H1 (cell line): ENCODE data around the gene ZBTB20. TPM values are rescaled to one million over a fixed set of nuclear protein-coding genes. Genes with fewer than 3 reads are reported as not detected.

Source experiments
- CTCF ChIA-PET: fragments of 300-600 bp; sonication (Branson Sonifier 250); formaldehyde crosslinking; loops from one replicate; lab custom pipeline; 2021; ENCODE audit not compliant: partially characterized antibody; lab: Charles Lee
- POLR2A ChIA-PET: fragments of 300-600 bp; sonication (Branson Sonifier 250); formaldehyde crosslinking; loops from one replicate; lab custom pipeline; 2021; ENCODE audit warnings: inconsistent platforms; ENCODE audit not compliant: partially characterized antibody; lab: Charles Lee
- DNase-seq, 2 experiments: peaks; one replicate each; pipeline versions ENCODE4 v3.0.0 to v3.0.0-alpha.2; 2010 to 2022; ENCODE audit warnings: low spot score in 2 of 2, low read depth in 1 of 2, mixed read lengths in 1 of 2
- FAIRE-seq: peaks from 2 replicates; lab custom pipeline; 2011; peaks lifted over from hg19 to GRCh38; lab: Jason Lieb, UNC
- H2AFZ ChIP-seq: 2 replicates; pipeline ENCODE4 v1.8.1; 2012; ENCODE audit warnings: low read length, inconsistent platforms
- H2AK5ac ChIP-seq: 2 replicates; pipeline ENCODE4 v1.6.1; 2013; ENCODE audit warnings: low read depth, low read length
- H2BK120ac ChIP-seq: replicated peaks from 2 replicates; pipeline ENCODE3; 2013; ENCODE audit warnings: low read depth, low read length, inconsistent platforms
- H2BK12ac ChIP-seq: 2 replicates; pipeline ENCODE4 v1.6.1; 2013; ENCODE audit warnings: low read depth, low read length
- H2BK15ac ChIP-seq: 2 replicates; pipeline ENCODE4 v1.6.1; 2013; ENCODE audit warnings: low read length
- H2BK20ac ChIP-seq: 2 replicates; pipeline ENCODE4 v1.6.1; 2013; ENCODE audit warnings: low read length
- H2BK5ac ChIP-seq: 2 replicates; pipeline ENCODE4 v1.6.1; 2013; ENCODE audit warnings: low read depth, low read length
- H3K14ac ChIP-seq: 2 replicates; pipeline ENCODE4 v1.6.1; 2013; ENCODE audit warnings: inconsistent platforms; ENCODE audit not compliant: insufficient read length
- H3K18ac ChIP-seq: 2 replicates; pipeline ENCODE4 v1.6.1; 2013; ENCODE audit warnings: low read length; ENCODE audit errors: extremely low read depth
- H3K23ac ChIP-seq: 2 replicates; pipeline ENCODE4 v1.6.1; 2013; ENCODE audit warnings: inconsistent platforms; ENCODE audit not compliant: insufficient read length
- H3K23me2 ChIP-seq: 2 replicates; pipeline ENCODE4 v1.6.1; 2013; ENCODE audit warnings: low read depth, low read length
- H3K27ac ChIP-seq: 2 replicates; pipeline ENCODE4 v1.6.1; 2011; ENCODE audit warnings: low read depth, low read length, inconsistent platforms
- H3K27me3 ChIP-seq, 4 experiments: replicated peaks in 1 of 4; 1 replicate in 1 of 4; 2 replicates in 3 of 4; pipeline versions ENCODE4 v1.6.1 to v1.8.1; 2011 to 2013; ENCODE audit warnings: low read length in 3 of 4, mild to moderate bottlenecking in 3 of 4, inconsistent platforms in 2 of 4, mixed read lengths in 2 of 4, moderate library complexity in 1 of 4; ENCODE audit not compliant: control insufficient read depth in 3 of 4, insufficient read depth in 3 of 4; ENCODE audit errors: extremely low read depth in 1 of 4
- H3K36me3 ChIP-seq, 4 experiments: 2 replicates each; pipeline versions ENCODE4 v1.6.1 to v1.8.1; 2011 to 2013; ENCODE audit warnings: mild to moderate bottlenecking in 4 of 4, low read length in 3 of 4, moderate library complexity in 2 of 4, control low read depth in 1 of 4, inconsistent platforms in 1 of 4; ENCODE audit not compliant: insufficient read depth in 4 of 4, control insufficient read depth in 2 of 4
- H3K4ac ChIP-seq: replicated peaks from 2 replicates; pipeline ENCODE3; 2013; ENCODE audit warnings: low read length, low read depth, mixed read lengths, inconsistent platforms; ENCODE audit not compliant: insufficient read length
- H3K4me1 ChIP-seq, 4 experiments: replicated peaks in 1 of 4; 1 replicate in 1 of 4; 2 replicates in 3 of 4; pipeline versions ENCODE4 v1.6.1 to v1.8.1; 2011 to 2013; ENCODE audit warnings: low read length in 3 of 4, inconsistent platforms in 2 of 4, mixed read lengths in 1 of 4; ENCODE audit not compliant: insufficient read depth in 4 of 4, control insufficient read depth in 3 of 4
- H3K4me2 ChIP-seq, 2 experiments: 2 replicates each; pipeline versions ENCODE4 v1.6.1 to v1.8.1; 2011 to 2013; ENCODE audit warnings: low read depth in 2 of 2, low read length in 2 of 2, control low read depth in 1 of 2, inconsistent platforms in 1 of 2, mild to moderate bottlenecking in 1 of 2; ENCODE audit not compliant: insufficient read depth in 1 of 2
- H3K4me3 ChIP-seq, 4 experiments: fragments of 200-600, 300-600 bp in 1 of 4; sonication (generic), shearing (Covaris generic), sonication (Bioruptor Twin) in 1 of 4; 2 replicates each; pipeline versions ENCODE4 v1.5.1 to v1.8.1; 2011 to 2016; ENCODE audit warnings: low read length in 4 of 4, low read depth in 3 of 4, control low read depth in 2 of 4, inconsistent platforms in 2 of 4, mild to moderate bottlenecking in 2 of 4, mixed read lengths in 1 of 4, moderate library complexity in 1 of 4; ENCODE audit not compliant: insufficient read depth in 2 of 4; ENCODE audit errors: extremely low read depth in 1 of 4
- H3K56ac ChIP-seq: replicated peaks from 2 replicates; pipeline ENCODE3; 2013; ENCODE audit warnings: low read depth, mild to moderate bottlenecking, mixed read lengths, low read length, inconsistent platforms; ENCODE audit not compliant: insufficient read length
- H3K79me1 ChIP-seq: 2 replicates; pipeline ENCODE4 v1.6.1; 2013; ENCODE audit warnings: low read depth, low read length, control low read depth
- H3K79me2 ChIP-seq, 2 experiments: 2 replicates each; pipeline versions ENCODE4 v1.6.1 to v1.8.1; 2012 to 2013; ENCODE audit warnings: low read length in 2 of 2, mild to moderate bottlenecking in 2 of 2, inconsistent platforms in 1 of 2; ENCODE audit not compliant: insufficient read depth in 2 of 2, control insufficient read depth in 1 of 2
- H3K9ac ChIP-seq, 4 experiments: replicated peaks in 1 of 4; 1 replicate in 1 of 4; 2 replicates in 3 of 4; pipeline versions ENCODE4 v1.6.1 to v1.8.1; 2011 to 2013; ENCODE audit warnings: low read depth in 3 of 4, low read length in 3 of 4, control low read depth in 2 of 4, mild to moderate bottlenecking in 2 of 4, moderate library complexity in 2 of 4, inconsistent platforms in 1 of 4; ENCODE audit errors: extremely low read depth in 1 of 4
- H3K9me3 ChIP-seq, 2 experiments: 2 replicates each; pipeline versions ENCODE4 v1.6.1 to v1.8.1; 2012 to 2013; ENCODE audit warnings: mild to moderate bottlenecking in 2 of 2, moderate library complexity in 2 of 2, control low read depth in 1 of 2, inconsistent platforms in 1 of 2, low read depth in 1 of 2, low read length in 1 of 2, mixed read lengths in 1 of 2; ENCODE audit not compliant: insufficient read depth in 2 of 2
- H4K20me1 ChIP-seq, 2 experiments: replicated peaks in 1 of 2; 2 replicates each; pipeline versions ENCODE3 to v1.8.1; 2011 to 2013; ENCODE audit warnings: inconsistent platforms in 2 of 2, low read length in 2 of 2, mild to moderate bottlenecking in 1 of 2; ENCODE audit not compliant: insufficient read depth in 2 of 2, control insufficient read depth in 1 of 2
- H4K5ac ChIP-seq: 2 replicates; pipeline ENCODE4 v1.6.1; 2013; ENCODE audit warnings: low read length, low read depth, mixed read lengths, inconsistent platforms; ENCODE audit not compliant: insufficient read length
- H4K8ac ChIP-seq: 2 replicates; pipeline ENCODE4 v1.8.0; 2013; ENCODE audit warnings: mild to moderate bottlenecking, moderate library complexity, low read length, inconsistent platforms; ENCODE audit not compliant: insufficient read depth; ENCODE audit errors: extremely low read depth
- H4K91ac ChIP-seq: replicated peaks from 2 replicates; pipeline ENCODE3; 2013; ENCODE audit warnings: low read length, mixed read lengths, inconsistent platforms; ENCODE audit not compliant: insufficient read length
- ATF3 ChIP-seq: IDR thresholded peaks from 2 replicates; pipeline ENCODE4 v1.6.1; 2011; ENCODE audit warnings: low read depth, mild to moderate bottlenecking, low read length; ENCODE audit not compliant: insufficient read depth
- CEBPB ChIP-seq: IDR thresholded peaks from 2 replicates; pipeline ENCODE4 v1.6.1; 2012; ENCODE audit warnings: low read depth, low read length
- CHD1 ChIP-seq: IDR thresholded peaks from 2 replicates; pipeline ENCODE4 v1.6.1; 2012; ENCODE audit warnings: low read depth, low read length, improper control_type of control experiment
- CREB1 ChIP-seq: IDR thresholded peaks from 2 replicates; pipeline ENCODE4 v1.6.1; 2012; ENCODE audit warnings: inconsistent platforms
- EP300 ChIP-seq, 2 experiments: IDR thresholded peaks; 1 replicate in 1 of 2; 2 replicates in 1 of 2; pipeline ENCODE4 v1.6.1; 2011 to 2012; ENCODE audit warnings: low read depth in 2 of 2, low read length in 2 of 2, mild to moderate bottlenecking in 2 of 2, borderline replicate concordance in 1 of 2, inconsistent platforms in 1 of 2, moderate library complexity in 1 of 2
- EZH2 ChIP-seq: fragments of 200-600 bp; sonication (generic); IDR thresholded peaks from 2 replicates; pipeline ENCODE4 v1.7.1; 2012; ENCODE audit warnings: low read depth, mild to moderate bottlenecking, moderate library complexity, low read length, inconsistent platforms; ENCODE audit not compliant: severe bottlenecking
- FOSL1 ChIP-seq: IDR thresholded peaks from 2 replicates; pipeline ENCODE4 v1.6.1; 2011; ENCODE audit warnings: mild to moderate bottlenecking, low read depth, low read length, moderate library complexity; ENCODE audit not compliant: insufficient read depth
- GTF2F1 ChIP-seq: IDR thresholded peaks from 2 replicates; pipeline ENCODE4 v1.6.1; 2012; ENCODE audit warnings: low read depth, low read length, improper control_type of control experiment, borderline replicate concordance
- HDAC6 ChIP-seq: IDR thresholded peaks from one replicate; pipeline ENCODE4 v1.7.1; 2012; ENCODE audit warnings: low read depth, mild to moderate bottlenecking, inconsistent platforms, low read length, moderate library complexity
- MAFK ChIP-seq: IDR thresholded peaks from 2 replicates; pipeline ENCODE4 v1.6.1; 2012; ENCODE audit warnings: low read depth, mild to moderate bottlenecking, improper control_type of control experiment, low read length
- NANOG ChIP-seq: IDR thresholded peaks from 2 replicates; pipeline ENCODE4 v1.6.1; 2011; ENCODE audit warnings: low read length, low read depth, mild to moderate bottlenecking, inconsistent platforms; ENCODE audit not compliant: insufficient read depth, poor library complexity, severe bottlenecking
- PHF8 ChIP-seq: fragments of 200-600 bp; sonication (generic); conservative IDR thresholded peaks from 2 replicates; pipeline ENCODE4 v1.7.1; 2012; ENCODE audit warnings: low read depth, mild to moderate bottlenecking, inconsistent platforms, low read length, moderate library complexity
- SIRT6 ChIP-seq: IDR thresholded peaks from one replicate; pipeline ENCODE4 v1.7.1; 2012; ENCODE audit warnings: low read length, inconsistent platforms
- SIX5 ChIP-seq: IDR thresholded peaks from 2 replicates; pipeline ENCODE4 v1.6.1; 2011; ENCODE audit warnings: mild to moderate bottlenecking, low read depth, low read length
- WGBS, 2 experiments: shearing (Covaris generic) in 1 of 2; methylation state at CpG; one replicate each; pipeline versions ENCODE4 v1.1.6 to v1.1.7; 2013 to 2015; ENCODE audit warnings: low lambda C conversion rate in 2 of 2, mixed read lengths in 2 of 2, inconsistent platforms in 1 of 2, low coverage in 1 of 2, missing lambda C conversion rate in 1 of 2; ENCODE audit not compliant: insufficient replicate concordance in 2 of 2, insufficient coverage in 1 of 2, insufficient read length in 1 of 2; ENCODE audit errors: extremely low coverage in 1 of 2, missing lambda C conversion rate in 1 of 2; 5-methylcytosine and 5-hydroxymethylcytosine counted together
- polyA plus RNA-seq, 7 experiments: library from polyadenylated mRNA; depleted of rRNA in 3 of 7; stranded (reverse) in 5 of 7; unstranded in 2 of 7; fragments of >200 nt in 5 of 7; fragments of 200-250 nt in 2 of 7; gene quantifications; 1 replicate in 5 of 7; 2 replicates in 1 of 7; 4 replicates in 1 of 7; pipeline versions ENCODE4 v1.2.1 to v1.2.3, GENCODE V29; 2011 to 2013; ENCODE audit warnings: missing spikeins in 2 of 7, mixed read lengths in 2 of 7
- total RNA-seq: library from RNA; stranded (reverse); fragmentation: NEBNext Ultra II Directional; extraction: Animal tissue kit (Norgen Biotek cat#: 25700); gene quantifications from 2 replicates; pipeline ENCODE4 v1.2.1, GENCODE V29; 2021

Gene ZBTB20
- total and polyA plus RNA-seq, 2 of the 8 experiments (the other 6 are each of a cell fraction or from before 2014, with no cell fraction given): 0.35 to 1.3 TPM

- POLR2A ChIA-PET: no interaction called here
- TF ChIP-seq FOSL1 (no peak), EZH2 (no peak), HDAC6 (no peak), ATF3 (no peak), EP300 (IDR thresholded peaks at IDR 0.05; ENCODE audit: borderline replicate concordance in 1 of 2, low read depth in 2 of 2, low read length in 2 of 2) (no peak), MAFK (no peak), SIRT6 (no peak), PHF8 (no peak), NANOG (no peak), CREB1 (no peak), CEBPB (no peak), GTF2F1 (no peak), CHD1 (no peak), SIX5 (no peak)
Observed at GRCh38 chr3:114318295-114318694, 828.8 kb downstream of the ZBTB20 start.

More at GRCh38 chr3:114318295-114318694, 828.8 kb downstream of the ZBTB20 start:
- Histone ChIP-seq H4K91ac (peak overlapping the region; percentile 48), H4K5ac (no peak overlapping the region), H4K20me1 (no peaks in the 10 kb centered on the region), H3K9ac (no peak overlapping the region), H2BK20ac (no peak overlapping the region; the same call in 1 of the 2 replicates), H3K56ac (no peak overlapping the region), H2AK5ac (no peak overlapping the region; the same call in 1 of the 2 replicates), H3K23me2 (no peaks in the 10 kb centered on the region), H2BK15ac (peak overlapping the region; percentile 93; the same call in 1 of the 2 replicates), H3K79me1 (no peaks in the 10 kb centered on the region), H4K8ac (no peak overlapping the region), H3K27ac (no peak overlapping the region), H2BK12ac (peak overlapping the region; percentile 95), H3K79me2 (no peaks in the 10 kb centered on the region), H3K4me1 (peaks cover 3 to 5% (median 4%) of the 10 kb centered on the region in 4 experiments; a peak in 6 of 7 replicates), H3K36me3 (no peaks in the 10 kb centered on the region), H2AFZ (peak overlapping the region; percentile 91), H2BK120ac (no peak overlapping the region), H2BK5ac (peak overlapping the region; percentile 89), H3K9me3 (no peaks in the 10 kb centered on the region), H3K27me3 (no peaks in the 10 kb centered on the region), H3K4me2 (no peak overlapping the region; a peak in 1 of 4 replicates), H3K4ac (no peak overlapping the region), H3K4me3 (no peak overlapping the region), H3K18ac (no peak overlapping the region), H3K23ac (no peak overlapping the region), H3K14ac (no peak overlapping the region)
- DNase-seq: no peak
- WGBS, 2 experiments: 76% methylated on average over 5 of the region's 5 CpGs; no CpG with 5 or more reads in 1 of the 2 experiments
- CTCF ChIA-PET: interaction anchor here (0.6 to 1.2 kb wide), 2 partner anchors 25 to 339 kb away, joined by 3 read pairs; partner anchors contain the start of gene TIGIT
- FAIRE-seq: no peak
